Astrocyte (in vitro differentiated cells and primary cell): ENCODE results near the gene CHP1. TPM values are rescaled to one million over a fixed set of nuclear protein-coding genes. Genes with fewer than 3 reads are reported as not detected.
"Not testable (repeated sequence)": the region's sequence is repeated elsewhere in the genome, so short reads cannot be mapped to it uniquely, and the experiment has no call there.

Source experiments
- DNase-seq: peaks from one replicate; pipeline ENCODE4 v3.0.0-alpha.2; 2010; ENCODE audit warnings: low read depth
- FAIRE-seq: peaks from 2 replicates; lab custom pipeline; 2011; peaks lifted over from hg19 to GRCh38; lab: Jason Lieb, UNC
- H2AFZ ChIP-seq: 2 replicates; pipeline ENCODE4 v1.6.0; 2012; ENCODE audit warnings: low read depth, low read length, inconsistent platforms
- H3K27ac ChIP-seq: 2 replicates; pipeline ENCODE4 v1.5.1; 2011; ENCODE audit warnings: low read depth, low read length, inconsistent platforms
- H3K27me3 ChIP-seq: 2 replicates; pipeline ENCODE4 v1.6.0; 2011; ENCODE audit warnings: low read length, inconsistent platforms; ENCODE audit not compliant: insufficient read depth
- H3K36me3 ChIP-seq: 2 replicates; pipeline ENCODE4 v1.5.1; 2011; ENCODE audit warnings: low read length, inconsistent platforms; ENCODE audit not compliant: insufficient read depth
- H3K4me1 ChIP-seq: 2 replicates; pipeline ENCODE4 v1.5.1; 2011; ENCODE audit warnings: low read length, inconsistent platforms; ENCODE audit not compliant: insufficient read depth
- H3K4me2 ChIP-seq: 2 replicates; pipeline ENCODE4 v1.6.0; 2012; ENCODE audit warnings: low read length, inconsistent platforms
- H3K4me3 ChIP-seq: 2 replicates; pipeline ENCODE4 v1.5.1; 2011; ENCODE audit warnings: low read depth, mild to moderate bottlenecking, low read length, inconsistent platforms; ENCODE audit not compliant: insufficient read depth
- H3K79me2 ChIP-seq: 2 replicates; pipeline ENCODE4 v1.6.0; 2012; ENCODE audit warnings: mild to moderate bottlenecking, low read length, inconsistent platforms; ENCODE audit not compliant: insufficient read depth
- H3K9ac ChIP-seq: 2 replicates; pipeline ENCODE4 v1.6.0; 2012; ENCODE audit warnings: mild to moderate bottlenecking, low read length, inconsistent platforms
- H3K9me3 ChIP-seq: 2 replicates; pipeline ENCODE4 v1.5.1; 2012; ENCODE audit warnings: low read depth, mild to moderate bottlenecking, low read length, inconsistent platforms; ENCODE audit not compliant: insufficient read depth
- H4K20me1 ChIP-seq: 2 replicates; pipeline ENCODE4 v1.6.0; 2012; ENCODE audit warnings: low read length, inconsistent platforms; ENCODE audit not compliant: insufficient read depth
- H3K27ac Mint-ChIP-seq: one replicate; pipeline ENCODE4 v1.8.0; 2021; ENCODE audit warnings: mild to moderate bottlenecking, mixed read lengths; ENCODE audit not compliant: unreplicated experiment
- H3K27me3 Mint-ChIP-seq: one replicate; pipeline ENCODE4 v1.8.0; 2021; ENCODE audit warnings: low read depth, mixed read lengths; ENCODE audit not compliant: unreplicated experiment
- H3K36me3 Mint-ChIP-seq: one replicate; pipeline ENCODE4 v1.8.0; 2021; ENCODE audit warnings: low read depth, mixed read lengths; ENCODE audit not compliant: unreplicated experiment
- H3K4me1 Mint-ChIP-seq: one replicate; pipeline ENCODE4 v1.8.0; 2021; ENCODE audit warnings: low read depth, mixed read lengths; ENCODE audit not compliant: unreplicated experiment
- H3K4me3 Mint-ChIP-seq: one replicate; pipeline ENCODE4 v1.8.0; 2021; ENCODE audit warnings: mild to moderate bottlenecking, moderate library complexity, mixed read lengths; ENCODE audit not compliant: unreplicated experiment
- H3K9me3 Mint-ChIP-seq: one replicate; pipeline ENCODE4 v1.8.0; 2021; ENCODE audit warnings: mild to moderate bottlenecking, mixed read lengths; ENCODE audit not compliant: unreplicated experiment
- EZH2 ChIP-seq: IDR thresholded peaks from 2 replicates; pipeline ENCODE4 v1.6.1; 2012; ENCODE audit warnings: mild to moderate bottlenecking, low read length, inconsistent platforms; ENCODE audit not compliant: insufficient read depth
- total RNA-seq: library from RNA; stranded (reverse); gene quantifications from 2 replicates; pipeline ENCODE4 v1.2.1, GENCODE V29; 2021
- TF ChIP-seq, protein P1 (sequence below): IDR thresholded peaks from 2 replicates; pipeline ENCODE4 v1.5.1; 2011; ENCODE audit warnings: low read depth, mild to moderate bottlenecking, inconsistent platforms, low read length, moderate library complexity; ENCODE audit not compliant: insufficient read depth

CHP1 gene
- total RNA-seq, 1 donor from 2014 or later = 101 TPM

GRCh38 chr15:41256577-41257038 lies 25.5 kb downstream of the CHP1 start:
- H3K9me3 Mint-ChIP-seq = no peaks in the 10 kb centered on the region
- no peak overlapping the region for H3K4me3 Mint-ChIP-seq
- H2AFZ ChIP-seq = no peak overlapping the region
- H3K27me3 Mint-ChIP-seq = no peaks in the 10 kb centered on the region
- H3K27ac Mint-ChIP-seq = no peak overlapping the region
- DNase-seq (peak; percentile 43), FAIRE-seq (peak; percentile 45)
- no peaks in the 10 kb centered on the region for H3K27me3 ChIP-seq
- H3K9ac ChIP-seq = no peak overlapping the region
- no peak overlapping the region for H3K4me2 ChIP-seq
- H3K9me3 ChIP-seq = no peaks in the 10 kb centered on the region
- H3K27ac ChIP-seq = no peak overlapping the region
- H3K4me1 ChIP-seq = peaks cover 3% of the 10 kb centered on the region
- TF ChIP-seq, protein P1, sequence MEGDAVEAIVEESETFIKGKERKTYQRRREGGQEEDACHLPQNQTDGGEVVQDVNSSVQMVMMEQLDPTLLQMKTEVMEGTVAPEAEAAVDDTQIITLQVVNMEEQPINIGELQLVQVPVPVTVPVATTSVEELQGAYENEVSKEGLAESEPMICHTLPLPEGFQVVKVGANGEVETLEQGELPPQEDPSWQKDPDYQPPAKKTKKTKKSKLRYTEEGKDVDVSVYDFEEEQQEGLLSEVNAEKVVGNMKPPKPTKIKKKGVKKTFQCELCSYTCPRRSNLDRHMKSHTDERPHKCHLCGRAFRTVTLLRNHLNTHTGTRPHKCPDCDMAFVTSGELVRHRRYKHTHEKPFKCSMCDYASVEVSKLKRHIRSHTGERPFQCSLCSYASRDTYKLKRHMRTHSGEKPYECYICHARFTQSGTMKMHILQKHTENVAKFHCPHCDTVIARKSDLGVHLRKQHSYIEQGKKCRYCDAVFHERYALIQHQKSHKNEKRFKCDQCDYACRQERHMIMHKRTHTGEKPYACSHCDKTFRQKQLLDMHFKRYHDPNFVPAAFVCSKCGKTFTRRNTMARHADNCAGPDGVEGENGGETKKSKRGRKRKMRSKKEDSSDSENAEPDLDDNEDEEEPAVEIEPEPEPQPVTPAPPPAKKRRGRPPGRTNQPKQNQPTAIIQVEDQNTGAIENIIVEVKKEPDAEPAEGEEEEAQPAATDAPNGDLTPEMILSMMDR = no peak
- TF ChIP-seq EZH2 = no peak
- peaks cover 7% of the 10 kb centered on the region for H3K36me3 Mint-ChIP-seq
- peaks cover 9% of the 10 kb centered on the region for H3K4me1 Mint-ChIP-seq
- peaks cover 10% of the 10 kb centered on the region for H3K36me3 ChIP-seq
- no peaks in the 10 kb centered on the region for H3K79me2 ChIP-seq
- H4K20me1 ChIP-seq = peaks cover 3% of the 10 kb centered on the region
- H3K4me3 ChIP-seq = no peak overlapping the region

DNA sequence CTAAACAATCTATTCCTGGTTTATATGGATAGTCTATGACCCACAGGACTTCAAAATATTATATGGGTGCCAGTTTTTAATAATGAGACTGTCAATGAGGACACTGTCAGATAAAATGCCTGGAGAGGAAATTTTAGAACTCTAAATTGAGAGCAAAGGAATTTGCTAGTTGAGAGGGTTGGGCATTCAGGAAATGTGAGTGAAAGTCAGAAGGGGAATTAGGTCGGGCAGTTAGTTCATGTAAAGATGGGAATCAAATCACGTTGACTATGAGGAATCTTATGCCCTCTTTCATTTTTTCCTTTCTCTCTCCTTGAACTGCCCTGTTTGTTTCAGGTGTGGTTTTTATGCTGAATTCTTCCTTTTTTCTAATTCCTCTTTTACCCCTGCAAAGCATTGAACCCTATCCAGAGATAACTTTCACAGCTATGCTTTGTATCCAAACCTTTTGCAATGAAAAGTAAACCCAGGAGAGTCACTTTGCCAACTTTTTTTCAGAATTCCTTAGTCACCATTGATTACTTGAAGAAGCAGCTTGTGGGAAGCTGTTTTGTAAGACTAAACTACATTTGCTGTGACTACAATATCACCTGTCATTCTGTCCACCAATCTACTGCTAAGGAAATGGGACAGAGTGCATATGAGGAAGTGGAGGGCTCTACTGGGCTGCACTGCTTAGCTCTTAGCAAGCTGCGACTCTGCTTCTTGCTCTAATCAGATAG lies 27.8 kb downstream of the CHP1 start:
- Mint-ChIP-seq H3K27ac (no peak overlapping the region), H3K4me3 (no peak overlapping the region), H3K4me1 (peaks cover 9% of the 10 kb centered on the region), H3K36me3 (peaks cover 16% of the 10 kb centered on the region), H3K9me3 (no peaks in the 10 kb centered on the region), H3K27me3 (no peaks in the 10 kb centered on the region)
- Histone ChIP-seq H3K9ac (no peak overlapping the region), H3K27ac (no peak overlapping the region), H3K4me2 (no peak overlapping the region), H3K36me3 (peaks cover 15% of the 10 kb centered on the region), H3K27me3 (no peaks in the 10 kb centered on the region), H3K9me3 (no peaks in the 10 kb centered on the region), H2AFZ (no peak overlapping the region), H3K4me3 (no peak overlapping the region), H3K4me1 (peaks cover 3% of the 10 kb centered on the region), H4K20me1 (peaks cover 3% of the 10 kb centered on the region), H3K79me2 (no peaks in the 10 kb centered on the region)
- FAIRE-seq (no peak), DNase-seq (peak; percentile 79)
- TF ChIP-seq, protein P1 = no peak
- no peak for TF ChIP-seq EZH2

GRCh38 chr15:41259546-41260189 lies 28.6 kb downstream of the CHP1 start:
- Histone ChIP-seq H4K20me1 (peaks cover 3% of the 10 kb centered on the region), H2AFZ (no peak overlapping the region), H3K27me3 (no peaks in the 10 kb centered on the region), H3K9ac (no peak overlapping the region), H3K79me2 (no peaks in the 10 kb centered on the region), H3K4me2 (no peak overlapping the region), H3K4me1 (peaks cover 3% of the 10 kb centered on the region), H3K36me3 (peaks cover 19% of the 10 kb centered on the region), H3K27ac (no peak overlapping the region), H3K9me3 (no peaks in the 10 kb centered on the region), H3K4me3 (no peak overlapping the region)
- no peak overlapping the region for H3K27ac Mint-ChIP-seq
- peaks cover 16% of the 10 kb centered on the region for H3K36me3 Mint-ChIP-seq
- H3K4me1 Mint-ChIP-seq = peaks cover 10% of the 10 kb centered on the region
- H3K9me3 Mint-ChIP-seq = no peaks in the 10 kb centered on the region
- DNase-seq (no peak), FAIRE-seq (no peak)
- H3K27me3 Mint-ChIP-seq = no peaks in the 10 kb centered on the region
- no peak overlapping the region for H3K4me3 Mint-ChIP-seq
- no peak for TF ChIP-seq EZH2
- TF ChIP-seq, protein P1 = no peak

GRCh38 chr15:41260924-41261323 lies 29.9 kb downstream of the CHP1 start:
- not testable (repeated sequence) for H3K9ac ChIP-seq, H3K4me2 ChIP-seq, H2AFZ ChIP-seq, H3K9me3 ChIP-seq, H4K20me1 ChIP-seq, H3K27ac Mint-ChIP-seq, FAIRE-seq, H3K27me3 ChIP-seq, H3K4me3 Mint-ChIP-seq, H3K27me3 Mint-ChIP-seq, DNase-seq, H3K27ac ChIP-seq, H3K9me3 Mint-ChIP-seq, H3K79me2 ChIP-seq, H3K4me1 ChIP-seq, H3K4me3 ChIP-seq
- Mint-ChIP-seq H3K36me3 (peaks cover 13% of the 10 kb centered on the region), H3K4me1 (peaks cover 10% of the 10 kb centered on the region)
- H3K36me3 ChIP-seq = peaks cover 21% of the 10 kb centered on the region
